Measurements from ENCODE around the gene RPS6KB2.

The RPS6KB2 gene

GRCh38 chr11:67436459-67437081 is 8.3 kb downstream of the RPS6KB2 start:
- Histone ChIP-seq H3K27me3 (no peaks in the 10 kb centered on the region), H3K4me2 (peak overlapping the region; percentile 88 to 99 (median 98)), H3K27ac (peak overlapping the region in 9 of 11 experiments; percentile 52 to 97 (median 89); a peak in 19 of 22 replicates), H3K4me1 (peaks cover 73 to 98% (median 95%) of the 10 kb centered on the region in 10 experiments), H3K4me3 (peak overlapping the region; percentile 9 to 80 (median 70); a peak in 18 of 20 replicates), H3K36me3 (peaks cover 46 to 86% (median 50%) of the 10 kb centered on the region in 11 experiments), H3K9me3 (replicated peaks in 1 of 11) (no peaks in the 10 kb centered on the region), H4K20me1 (peaks cover 32 to 85% (median 66%) of the 10 kb centered on the region in 11 experiments; a peak in 21 of 22 replicates), H3K9ac (peak overlapping the region; percentile 62 to 94 (median 83); a peak in 21 of 22 replicates)
- TF ChIP-seq Cebpa-rat (IDR thresholded peaks at IDR 0.05) = no peak

- Histone ChIP-seq H3K9ac (peak within 1 kb of the TSS; percentile 74 to 94 (median 83)), H3K4me1 (peaks cover 80 to 98% (median 95%) of the 10 kb centered on the region in 10 experiments), H4K20me1 (peaks cover 38 to 85% (median 59%) of the 10 kb centered on the region in 11 experiments; a peak in 21 of 22 replicates)
These were observed 9.0 kb downstream of the RPS6KB2 start, which contains the start of gene PTPRCAP for GRCh38 chr11:67437082-67437808. PTPRCAP (minus strand) TSS chr11:67437682; CDS start chr11:67437619, 63 bp downstream.

GRCh38 chr11:67437809-67438157 is 9.5 kb downstream of the RPS6KB2 start:
- no peak for TF ChIP-seq Cebpa-rat (IDR thresholded peaks at IDR 0.05)
- Histone ChIP-seq H3K9me3 (replicated peaks in 1 of 11) (no peaks in the 10 kb centered on the region), H3K27ac (peak overlapping the region; percentile 46 to 97 (median 89); a peak in 19 of 22 replicates), H3K4me2 (peak overlapping the region; percentile 88 to 99 (median 98)), H3K36me3 (peaks cover 34 to 84% (median 38%) of the 10 kb centered on the region in 11 experiments), H3K4me1 (peaks cover 86 to 99% (median 97%) of the 10 kb centered on the region in 10 experiments), H3K9ac (peak overlapping the region; percentile 74 to 94 (median 83); a peak in 20 of 22 replicates), H3K27me3 (no peaks in the 10 kb centered on the region), H4K20me1 (peaks cover 40 to 86% (median 55%) of the 10 kb centered on the region in 11 experiments; a peak in 21 of 22 replicates), H3K4me3 (peak overlapping the region; percentile 33 to 80 (median 70); a peak in 19 of 20 replicates)

More at GRCh38 chr11:67437082-67437808, 9.0 kb downstream of the RPS6KB2 start, which contains the start of gene PTPRCAP:
- Histone ChIP-seq H3K36me3 (peaks cover 39 to 86% (median 43%) of the 10 kb centered on the region in 11 experiments), H3K27me3 (no peaks in the 10 kb centered on the region), H3K9me3 (replicated peaks in 1 of 11) (no peaks in the 10 kb centered on the region), H3K4me3 (peak within 1 kb of the TSS; percentile 33 to 80 (median 70)), H3K4me2 (peak within 1 kb of the TSS; percentile 88 to 99 (median 98)), H3K27ac (peak within 1 kb of the TSS; percentile 46 to 97 (median 89); a peak in 21 of 22 replicates)
- TF ChIP-seq Cebpa-rat (IDR thresholded peaks at IDR 0.05) = no peak

- Histone ChIP-seq H3K27ac (peak overlapping the region in 9 of 11 experiments; percentile 72 to 97 (median 89); a peak in 17 of 22 replicates), H3K9ac (peak overlapping the region; percentile 19 to 94 (median 83); a peak in 19 of 22 replicates)
These were observed 10.0 kb downstream of the RPS6KB2 start for GRCh38 chr11:67438158-67438902.

GRCh38 chr11:67439321-67440228 is 11.3 kb downstream of the RPS6KB2 start:
- peak overlapping the region in 5 of 10 experiments; percentile 1 to 80 (median 34); a peak in 3 of 20 replicates for H3K4me3 ChIP-seq

More at GRCh38 chr11:67438158-67438902, 10.0 kb downstream of the RPS6KB2 start:
- no peaks in the 10 kb centered on the region for H3K9me3 ChIP-seq (replicated peaks in 1 of 11)
- peak overlapping the region; percentile 88 to 99 (median 98) for H3K4me2 ChIP-seq
- peak overlapping the region in 8 of 10 experiments; percentile 68 to 80 (median 71); a peak in 16 of 20 replicates for H3K4me3 ChIP-seq
- peaks cover 35 to 83% (median 55%) of the 10 kb centered on the region in 11 experiments; a peak in 21 of 22 replicates for H4K20me1 ChIP-seq
- peaks cover 86 to 96% (median 95%) of the 10 kb centered on the region in 10 experiments for H3K4me1 ChIP-seq
- H3K36me3 ChIP-seq = peaks cover 28 to 79% (median 32%) of the 10 kb centered on the region in 11 experiments
- H3K27me3 ChIP-seq = no peaks in the 10 kb centered on the region
- TF ChIP-seq Cebpa-rat (IDR thresholded peaks at IDR 0.05) = no peak

GRCh38 chr11:67440229-67441097 is 12.2 kb downstream of the RPS6KB2 start:
- Histone ChIP-seq H3K9me3 (replicated peaks in 1 of 11) (no peaks in the 10 kb centered on the region), H3K4me1 (peaks cover 88 to 94% (median 91%) of the 10 kb centered on the region in 10 experiments), H3K9ac (peak overlapping the region; percentile 18 to 88 (median 56); a peak in 20 of 22 replicates), H3K27ac (peak overlapping the region in 8 of 11 experiments; percentile 2 to 97 (median 29); a peak in 12 of 22 replicates), H4K20me1 (peaks cover 14 to 62% (median 37%) of the 10 kb centered on the region in 11 experiments; a peak in 20 of 22 replicates), H3K4me2 (peak overlapping the region; percentile 88 to 99 (median 98)), H3K36me3 (peaks cover 7 to 58% (median 11%) of the 10 kb centered on the region in 11 experiments), H3K27me3 (no peaks in the 10 kb centered on the region), H3K4me3 (peak overlapping the region in 6 of 10 experiments; percentile 1 to 38 (median 20); a peak in 6 of 20 replicates)
- no peak for TF ChIP-seq Cebpa-rat (IDR thresholded peaks at IDR 0.05)

More at GRCh38 chr11:67439321-67440228, 11.3 kb downstream of the RPS6KB2 start:
- peaks cover 16 to 67% (median 20%) of the 10 kb centered on the region in 11 experiments for H3K36me3 ChIP-seq
- no peaks in the 10 kb centered on the region for H3K9me3 ChIP-seq (replicated peaks in 1 of 11)
- H3K27me3 ChIP-seq = no peaks in the 10 kb centered on the region
- peak overlapping the region; percentile 1 to 93 (median 82); a peak in 14 of 22 replicates for H3K9ac ChIP-seq
- peaks cover 23 to 70% (median 42%) of the 10 kb centered on the region in 11 experiments; a peak in 21 of 22 replicates for H4K20me1 ChIP-seq
- no peak for TF ChIP-seq Cebpa-rat (IDR thresholded peaks at IDR 0.05)
- peak overlapping the region in 8 of 11 experiments; percentile 20 to 97 (median 89); a peak in 11 of 22 replicates for H3K27ac ChIP-seq
- H3K4me2 ChIP-seq = peak overlapping the region; percentile 88 to 99 (median 98)
- peaks cover 88 to 94% (median 92%) of the 10 kb centered on the region in 10 experiments for H3K4me1 ChIP-seq

All from BLaER1 treated with 17β-estradiol and CSF1 and Interleukin-3, amounts not matched to agents 10 nM and 100 nM (cell line).